Lung (tissue), 12 donors: Measurements from ENCODE around the gene WSCD1. TPM values are rescaled to one million over a fixed set of nuclear protein-coding genes. Genes with fewer than 3 reads are reported as not detected.

Source experiments
- ATAC-seq: fragments of 200-7000 bp; cut with Tn5 transposase; one replicate; pipeline ENCODE4 v1.9.1; 2020; ENCODE audit warnings: moderate number of reproducible peaks; ENCODE audit not compliant: insufficient read depth, low FRiP score
- DNase-seq, 3 donors: peaks; one replicate each; pipeline ENCODE4 v3.0.0-alpha.2; 2013 to 2017
- H3K27ac ChIP-seq, 2 donors: one replicate each; pipeline ENCODE4 v1.5.1; 2013; ENCODE audit warnings: mild to moderate bottlenecking in 2 of 2, moderate library complexity in 2 of 2, control low read depth in 1 of 2, inconsistent platforms in 1 of 2, low read depth in 1 of 2, low read length in 1 of 2
- H3K27me3 ChIP-seq, 3 donors: one replicate each; pipeline ENCODE4 v1.5.1; 2013; ENCODE audit warnings: low read length in 2 of 3; ENCODE audit not compliant: control insufficient read depth in 3 of 3, insufficient read depth in 3 of 3
- H3K36me3 ChIP-seq, 4 donors: one replicate each; pipeline ENCODE4 v1.5.1; 2013; ENCODE audit warnings: low read length in 4 of 4, mild to moderate bottlenecking in 1 of 4, moderate library complexity in 1 of 4; ENCODE audit not compliant: control insufficient read depth in 4 of 4, insufficient read depth in 4 of 4
- H3K4me1 ChIP-seq, 5 donors: one replicate each; pipeline ENCODE4 v1.5.1; 2013; ENCODE audit warnings: low read length in 5 of 5, mild to moderate bottlenecking in 2 of 5, moderate library complexity in 1 of 5; ENCODE audit not compliant: control insufficient read depth in 5 of 5, insufficient read depth in 5 of 5
- H3K4me3 ChIP-seq: one replicate; pipeline ENCODE4 v1.5.1; 2013; ENCODE audit warnings: mild to moderate bottlenecking, control low read depth, moderate library complexity
- H3K9ac ChIP-seq, 2 donors: one replicate each; pipeline ENCODE4 v1.5.1; 2013; ENCODE audit warnings: low read length in 2 of 2, control low read depth in 1 of 2; ENCODE audit not compliant: insufficient read depth in 1 of 2
- H3K9me3 ChIP-seq, 4 donors: one replicate each; pipeline ENCODE4 v1.5.1; 2013; ENCODE audit warnings: low read length in 3 of 4, mild to moderate bottlenecking in 1 of 4, moderate library complexity in 1 of 4; ENCODE audit not compliant: control insufficient read depth in 4 of 4, insufficient read depth in 3 of 4
- CTCF ChIP-seq: IDR thresholded peaks from 2 replicates; pipeline ENCODE4 v1.5.1; 2012; ENCODE audit warnings: mild to moderate bottlenecking; ENCODE audit errors: control extremely low read depth, extremely low read depth
- WGBS, 2 donors: extraction: QIAGEN DNeasy Blood & Tissue Kit; methylation state at CpG; one replicate each; pipeline ENCODE4 v1.1.7; 2013; 5-methylcytosine and 5-hydroxymethylcytosine counted together
- polyA plus RNA-seq, 2 donors: library from polyadenylated mRNA; stranded (reverse); fragments of 200-250 nt; gene quantifications; one replicate each; pipeline ENCODE4 v1.2.1, GENCODE V29; 2013
- total RNA-seq, 2 donors: library from RNA; depleted of rRNA in 1 of 2; stranded (reverse); fragments of >200 nt in 1 of 2; gene quantifications; one replicate each; pipeline ENCODE4 v1.2.1, GENCODE V29; 2014 to 2021
- donor health status: control.
- donor health status: control.
- donor health status: Bipolar disorder and iron deficiency.
- donor health status: healthy.
- donor health status: DM: yes; HTN: yes; CAD: no.

WSCD1 gene
- total and polyA plus RNA-seq, 4 donors, result 1.5 to 13.4 (median 3.8) TPM

DNA sequence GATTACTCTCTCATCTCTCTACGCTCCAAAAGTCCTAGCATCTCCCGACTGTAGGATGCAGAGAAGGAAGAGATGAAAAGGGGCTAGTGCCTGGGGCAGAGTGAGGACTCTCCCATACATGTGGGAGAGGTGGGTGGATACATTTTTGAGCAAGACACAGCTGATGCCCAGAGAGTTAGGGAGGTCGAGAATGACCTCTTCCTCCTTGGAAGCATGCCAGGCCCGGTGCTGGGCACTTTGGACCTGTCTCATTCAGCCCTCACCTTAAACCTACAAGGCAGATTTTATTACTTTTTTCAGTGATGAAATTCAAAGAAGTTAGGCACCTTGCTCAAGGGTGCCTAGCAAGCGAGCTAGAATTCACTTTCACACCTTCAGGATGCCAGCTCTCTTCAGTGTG, 38.2 kb downstream of the WSCD1 start:
- Histone ChIP-seq H3K4me1 (no peaks in the 10 kb centered on the region), H3K27ac (no peak overlapping the region), H3K9me3 (peaks cover 0 to 2% (median 0%) of the 10 kb centered on the region in 4 donors), H3K36me3 (no peaks in the 10 kb centered on the region), H3K9ac (no peak overlapping the region), H3K27me3 (no peaks in the 10 kb centered on the region), H3K4me3 (no peak overlapping the region)
- no peak for TF ChIP-seq CTCF
- ATAC-seq (no peak), DNase-seq (no peak)
- WGBS, 2 donors, result 80 to 83% methylated on average over 5 of the region's 5 CpGs

DNA sequence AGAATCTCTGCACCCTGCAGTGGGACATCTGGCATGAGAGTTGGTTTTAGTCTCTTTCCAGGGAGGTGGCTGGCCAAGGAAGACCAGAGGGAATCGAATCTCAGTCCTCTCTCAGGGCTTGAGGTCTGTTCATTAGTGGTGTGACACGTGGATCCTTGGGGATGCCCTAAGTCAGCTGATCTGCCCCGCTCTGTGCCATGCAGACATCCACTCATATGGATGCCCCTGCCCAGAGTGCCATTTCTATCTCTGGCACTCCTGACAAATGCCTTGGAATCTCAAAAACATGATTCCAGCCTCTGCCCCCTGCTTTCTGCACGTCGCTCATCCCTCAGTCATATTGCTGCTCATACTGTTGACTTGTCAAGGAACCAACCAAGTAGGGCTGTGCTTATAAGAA, 38.8 kb downstream of the WSCD1 start:
- Histone ChIP-seq H3K9ac (no peak overlapping the region), H3K36me3 (no peaks in the 10 kb centered on the region), H3K27me3 (no peaks in the 10 kb centered on the region), H3K4me3 (no peak overlapping the region), H3K27ac (no peak overlapping the region), H3K9me3 (peaks cover 0 to 2% (median 0%) of the 10 kb centered on the region in 4 donors), H3K4me1 (no peaks in the 10 kb centered on the region)
- WGBS, 2 donors, result 89 to 90% methylated on average over 5 of the region's 5 CpGs
- ATAC-seq (no peak), DNase-seq (no peak)
- no peak for TF ChIP-seq CTCF

GRCh38 chr17:6109536-6109935, 39.4 kb downstream of the WSCD1 start:
- H3K4me3 ChIP-seq, result no peak overlapping the region
- ATAC-seq, result no peak
- DNase-seq, result no peak
- WGBS, 2 donors, result 91 to 94% methylated on average over 4 of the region's 4 CpGs
- no peaks in the 10 kb centered on the region for H3K36me3 ChIP-seq
- H3K27me3 ChIP-seq, result no peaks in the 10 kb centered on the region
- H3K9ac ChIP-seq, result no peak overlapping the region
- H3K4me1 ChIP-seq, result no peaks in the 10 kb centered on the region
- no peak overlapping the region for H3K27ac ChIP-seq
- H3K9me3 ChIP-seq, result peaks cover 0 to 2% (median 0%) of the 10 kb centered on the region in 4 donors
- TF ChIP-seq CTCF, result no peak

DNA sequence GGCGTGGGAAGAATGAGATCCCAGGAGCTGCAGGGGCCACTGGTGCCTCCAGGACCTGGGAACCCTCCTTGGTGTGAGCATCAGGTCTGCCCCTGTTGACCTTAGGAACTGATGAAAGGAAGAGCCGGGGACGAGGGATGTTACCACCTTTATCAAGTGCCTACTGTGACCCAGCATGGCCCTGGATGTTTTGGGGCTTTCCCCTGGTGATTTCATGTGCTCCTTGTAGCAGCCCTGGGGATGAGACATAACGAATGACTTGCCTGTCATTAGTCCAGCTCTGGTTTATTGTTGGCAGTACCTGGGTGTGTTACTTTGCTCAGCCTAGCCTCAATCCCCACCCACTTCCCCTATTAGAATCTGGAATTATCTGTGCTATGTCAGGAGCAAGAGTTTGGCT, 39.9 kb downstream of the WSCD1 start:
- Histone ChIP-seq H3K9me3 (peaks cover 0 to 2% (median 0%) of the 10 kb centered on the region in 4 donors), H3K4me3 (no peak overlapping the region), H3K9ac (no peak overlapping the region), H3K36me3 (no peaks in the 10 kb centered on the region), H3K27me3 (no peaks in the 10 kb centered on the region), H3K4me1 (no peaks in the 10 kb centered on the region), H3K27ac (no peak overlapping the region)
- 76 to 87% methylated on average over 4 of the region's 4 CpGs for WGBS, 2 donors
- DNase-seq (no peak), ATAC-seq (no peak)
- TF ChIP-seq CTCF, result no peak
